Activated CD4-positive, alpha-beta memory T cell treated with anti-CD3 and anti-CD28 coated beads, Interleukin-2, amount 10 ng/mL, durations not matched to agents 7 days and 5 days (primary cell): Measurements from ENCODE around the gene PITPNC1. TPM values are rescaled to one million over a fixed set of nuclear protein-coding genes. Genes with fewer than 3 reads are reported as not detected.
"Not testable (repeated sequence)": the region's sequence is repeated elsewhere in the genome, so short reads cannot be mapped to it uniquely, and the experiment has no call there.

Experiments
- CTCF ChIA-PET: fragments of 350-600 bp; sonication (Branson Sonifier 250); formaldehyde crosslinking; loops from one replicate; lab custom pipeline; 2021; ENCODE audit warnings: antibody characterized with exemption, inconsistent platforms; lab: Charles Lee
- POLR2A ChIA-PET: fragments of 350-600 bp; sonication (Branson Sonifier 250); formaldehyde crosslinking; loops from one replicate; lab custom pipeline; 2021; ENCODE audit warnings: antibody characterized with exemption; lab: Charles Lee
- DNase-seq: peaks from one replicate; pipeline ENCODE4 v3.0.0-alpha.2; 2020
- H3K27ac Mint-ChIP-seq: one replicate; pipeline ENCODE4 v1.8.0; 2021; ENCODE audit warnings: mild to moderate bottlenecking, mixed read lengths
- H3K27me3 Mint-ChIP-seq: one replicate; pipeline ENCODE4 v1.8.0; 2021; ENCODE audit warnings: mixed read lengths
- H3K36me3 Mint-ChIP-seq: one replicate; pipeline ENCODE4 v1.8.0; 2021; ENCODE audit warnings: low read depth, mixed read lengths
- H3K4me1 Mint-ChIP-seq: one replicate; pipeline ENCODE4 v1.8.0; 2021; ENCODE audit warnings: mixed read lengths
- H3K4me3 Mint-ChIP-seq: one replicate; pipeline ENCODE4 v1.8.0; 2021; ENCODE audit warnings: mild to moderate bottlenecking, mixed read lengths
- H3K9me3 Mint-ChIP-seq: one replicate; pipeline ENCODE4 v1.8.0; 2021; ENCODE audit warnings: mixed read lengths
- total RNA-seq, 2 experiments: library from RNA; stranded (reverse); gene quantifications; one replicate each; pipeline ENCODE4 v1.2.3, GENCODE V29; 2021

Gene PITPNC1
- total RNA-seq, 2 experiments from 2014 or later: 29.1 to 31.1 TPM

GRCh38 chr17:67427424-67427823, 50.3 kb downstream of the PITPNC1 start:
- H3K4me3 Mint-ChIP-seq: no peak overlapping the region
- H3K27me3 Mint-ChIP-seq: peaks cover 3% of the 10 kb centered on the region
- POLR2A ChIA-PET: no interaction called here
- H3K36me3 Mint-ChIP-seq: peaks cover 8% of the 10 kb centered on the region
- no peak for DNase-seq
- H3K27ac Mint-ChIP-seq: no peak overlapping the region
- no peaks in the 10 kb centered on the region for H3K9me3 Mint-ChIP-seq
- H3K4me1 Mint-ChIP-seq: peaks cover 33% of the 10 kb centered on the region
- CTCF ChIA-PET: interaction anchor here (1.1 to 1.9 kb wide), 3 partner anchors 14 to 53 kb away, joined by 3 to 4 read pairs (median 4); no protein-coding TSS in a partner anchor

DNA sequence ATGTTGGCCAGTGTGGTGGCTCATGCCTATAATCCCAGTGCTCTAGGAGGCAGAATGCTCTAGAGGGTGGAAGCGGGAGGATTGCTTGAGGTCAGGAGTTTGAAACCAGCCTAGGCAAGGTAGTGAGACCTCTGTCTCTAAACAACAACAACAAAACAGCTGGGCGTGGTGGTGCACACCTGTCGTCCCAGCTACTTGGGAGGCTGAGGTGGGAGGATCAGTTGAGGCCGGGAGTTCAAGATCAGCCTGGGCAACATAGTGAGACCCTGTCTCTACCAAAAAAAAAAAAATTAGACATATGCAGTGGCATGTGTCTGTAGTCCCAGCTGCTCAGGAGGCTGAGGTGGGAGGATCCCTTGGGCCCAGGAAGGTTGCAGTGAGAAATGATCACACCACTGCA, 53.4 kb downstream of the PITPNC1 start:
- peaks cover 48% of the 10 kb centered on the region for H3K4me1 Mint-ChIP-seq
- not testable (repeated sequence) for H3K4me3 Mint-ChIP-seq, H3K9me3 Mint-ChIP-seq, H3K27ac Mint-ChIP-seq, DNase-seq, H3K27me3 Mint-ChIP-seq, H3K36me3 Mint-ChIP-seq
- ChIA-PET CTCF (interaction anchor here (2.7 to 6.5 kb wide), 2 partner anchors 11 to 45 kb away, joined by 12 to 26 read pairs; no protein-coding TSS in a partner anchor), POLR2A (interaction anchor here (1.5 to 7.4 kb wide), 5 partner anchors 9 to 54 kb away, joined by 4 to 61 read pairs (median 23); partner anchors contain the start of gene PITPNC1)

DNA sequence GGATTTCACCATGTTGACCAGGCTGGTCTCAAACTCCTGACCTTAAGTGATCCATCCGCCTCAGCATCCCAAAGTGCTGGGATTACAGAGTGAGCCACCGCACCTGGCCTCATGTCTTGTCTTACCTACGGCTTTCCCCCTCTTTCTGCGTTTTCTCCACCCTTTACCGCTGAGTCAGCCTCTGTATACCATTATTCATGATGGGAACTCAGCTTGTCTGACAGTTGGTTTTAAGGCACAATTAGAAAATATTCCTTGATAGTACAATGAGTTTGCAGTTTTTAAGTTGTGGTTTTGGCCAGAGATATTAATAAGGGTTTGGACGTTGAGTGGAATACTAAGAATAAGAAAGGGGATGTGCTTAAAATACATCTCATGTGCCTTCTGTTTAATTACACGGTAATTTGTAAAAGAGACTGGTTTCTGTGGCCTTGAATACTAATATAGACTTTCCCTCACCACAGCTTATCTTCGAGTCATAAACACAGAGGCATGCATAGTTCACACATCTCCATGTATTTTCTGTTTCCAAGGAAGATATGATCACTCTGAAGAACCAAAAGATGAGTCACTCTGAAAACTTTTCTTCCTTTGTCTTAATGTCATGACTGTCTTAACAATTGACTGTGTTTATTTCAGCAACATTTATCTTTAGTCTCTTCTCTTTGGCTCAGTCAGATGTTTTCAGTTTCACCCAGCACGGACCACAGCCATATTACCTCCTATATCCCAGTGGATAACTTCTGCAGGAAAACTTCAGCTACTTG, 54.4 kb downstream of the PITPNC1 start:
- H3K36me3 Mint-ChIP-seq: peaks cover 3% of the 10 kb centered on the region
- POLR2A ChIA-PET: interaction anchor here (1.3 to 7.4 kb wide), 6 partner anchors 10 to 55 kb away, joined by 4 to 61 read pairs (median 14); partner anchors contain the start of gene PITPNC1
- peaks cover 55% of the 10 kb centered on the region for H3K4me1 Mint-ChIP-seq
- peak overlapping the region; percentile 11 for H3K27ac Mint-ChIP-seq
- no peaks in the 10 kb centered on the region for H3K9me3 Mint-ChIP-seq
- DNase-seq: no peak
- peaks cover 3% of the 10 kb centered on the region for H3K27me3 Mint-ChIP-seq
- no peak overlapping the region for H3K4me3 Mint-ChIP-seq
- CTCF ChIA-PET: interaction anchor here (0.8 to 6.5 kb wide), 4 partner anchors 10 to 56 kb away, joined by 3 to 26 read pairs (median 16); no protein-coding TSS in a partner anchor

- POLR2A ChIA-PET: interaction anchor here (1.1 to 7.4 kb wide), 9 partner anchors 8 to 55 kb away, joined by 3 to 61 read pairs (median 11); no protein-coding TSS in a partner anchor
- Mint-ChIP-seq H3K27me3 (no peaks in the 10 kb centered on the region), H3K4me1 (peaks cover 60% of the 10 kb centered on the region), H3K4me3 (no peak overlapping the region), H3K9me3 (no peaks in the 10 kb centered on the region), H3K27ac (no peak overlapping the region), H3K36me3 (no peaks in the 10 kb centered on the region)
- CTCF ChIA-PET: interaction anchor here (1.3 to 6.5 kb wide), 5 partner anchors 20 to 55 kb away, joined by 4 to 26 read pairs (median 8); no protein-coding TSS in a partner anchor
- no peak for DNase-seq
Observed at GRCh38 chr17:67433248-67433924, 56.3 kb downstream of the PITPNC1 start.

GRCh38 chr17:67434061-67434525, 57.0 kb downstream of the PITPNC1 start:
- H3K4me1 Mint-ChIP-seq: peaks cover 64% of the 10 kb centered on the region
- CTCF ChIA-PET: interaction anchor here (0.6 to 6.5 kb wide), 6 partner anchors 12 to 219 kb away, joined by 3 to 26 read pairs (median 6); no protein-coding TSS in a partner anchor
- H3K27ac Mint-ChIP-seq: peak overlapping the region; percentile 75
- POLR2A ChIA-PET: interaction anchor here (0.9 to 7.4 kb wide), 11 partner anchors 7 to 56 kb away, joined by 3 to 61 read pairs (median 7); no protein-coding TSS in a partner anchor
- H3K36me3 Mint-ChIP-seq: no peaks in the 10 kb centered on the region
- DNase-seq: peak; percentile 49
- no peaks in the 10 kb centered on the region for H3K9me3 Mint-ChIP-seq
- H3K4me3 Mint-ChIP-seq: no peak overlapping the region
- H3K27me3 Mint-ChIP-seq: no peaks in the 10 kb centered on the region

DNA sequence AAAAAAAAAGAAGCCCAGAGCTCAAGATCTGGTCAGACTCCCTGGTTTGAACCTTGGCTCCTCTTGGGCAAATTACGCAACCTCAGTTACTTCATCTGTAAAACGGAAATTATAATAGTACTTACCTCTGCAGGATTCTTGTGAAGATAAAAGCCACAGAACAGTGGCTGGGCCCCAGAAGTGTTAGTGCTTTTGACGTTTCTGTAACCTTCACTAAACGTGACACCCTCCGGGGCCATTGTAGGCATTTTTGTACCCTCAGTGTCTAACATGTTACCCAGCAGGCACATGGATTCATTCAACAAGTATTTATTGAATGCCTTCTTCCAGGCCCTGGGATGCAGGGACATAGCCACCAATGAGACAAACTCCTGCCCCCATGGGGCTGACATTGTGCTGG, 58.0 kb downstream of the PITPNC1 start:
- H3K36me3 Mint-ChIP-seq: no peaks in the 10 kb centered on the region
- H3K27ac Mint-ChIP-seq: peak overlapping the region; percentile 90
- ChIA-PET CTCF (interaction anchor here (0.7 to 6.5 kb wide), 7 partner anchors 13 to 274 kb away, joined by 3 to 26 read pairs (median 4); no protein-coding TSS in a partner anchor), POLR2A (interaction anchor here (0.8 to 7.4 kb wide), 11 partner anchors 9 to 69 kb away, joined by 3 to 61 read pairs (median 5); no protein-coding TSS in a partner anchor)
- H3K4me3 Mint-ChIP-seq: peak overlapping the region; percentile 27
- H3K27me3 Mint-ChIP-seq: no peaks in the 10 kb centered on the region
- DNase-seq: peak; percentile 77
- peaks cover 67% of the 10 kb centered on the region for H3K4me1 Mint-ChIP-seq
- H3K9me3 Mint-ChIP-seq: no peaks in the 10 kb centered on the region

- no peak overlapping the region for H3K4me3 Mint-ChIP-seq
- CTCF ChIA-PET: interaction anchor here (0.6 to 6.5 kb wide), 3 partner anchors 14 to 60 kb away, joined by 3 to 26 read pairs (median 5); no protein-coding TSS in a partner anchor
- H3K36me3 Mint-ChIP-seq: no peaks in the 10 kb centered on the region
- peak overlapping the region; percentile 90 for H3K27ac Mint-ChIP-seq
- H3K27me3 Mint-ChIP-seq: no peaks in the 10 kb centered on the region
- POLR2A ChIA-PET: interaction anchor here (1.2 to 7.4 kb wide), 5 partner anchors 14 to 70 kb away, joined by 4 to 61 read pairs (median 7); no protein-coding TSS in a partner anchor
- DNase-seq: no peak
- no peaks in the 10 kb centered on the region for H3K9me3 Mint-ChIP-seq
- H3K4me1 Mint-ChIP-seq: peaks cover 68% of the 10 kb centered on the region
Observed at GRCh38 chr17:67435786-67436185, 58.7 kb downstream of the PITPNC1 start.

DNA sequence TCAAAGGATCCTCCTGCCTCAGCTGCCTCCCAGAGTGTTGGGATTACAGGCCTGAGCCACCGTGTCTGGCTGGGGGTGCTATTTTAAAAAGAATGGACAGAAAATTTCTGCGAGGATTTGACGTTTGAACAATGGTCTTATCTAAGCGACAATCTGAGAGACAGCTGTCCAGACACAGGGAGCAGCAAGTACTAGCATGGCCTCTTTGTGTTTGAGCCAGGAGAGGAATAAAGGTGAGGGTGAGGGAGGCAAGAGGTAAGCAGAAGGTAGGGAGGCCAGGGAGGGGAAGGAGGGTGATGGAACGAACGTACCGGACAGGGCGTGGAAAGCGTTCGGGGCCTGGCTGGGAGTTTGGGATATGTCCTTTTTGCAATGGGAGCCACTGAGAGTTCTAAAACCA, 59.2 kb downstream of the PITPNC1 start:
- Mint-ChIP-seq H3K4me3 (no peak overlapping the region), H3K27ac (peak overlapping the region; percentile 16), H3K9me3 (no peaks in the 10 kb centered on the region), H3K36me3 (no peaks in the 10 kb centered on the region), H3K4me1 (peaks cover 70% of the 10 kb centered on the region), H3K27me3 (no peaks in the 10 kb centered on the region)
- ChIA-PET CTCF (interaction anchor here (0.6 to 6.5 kb wide), 2 partner anchors 39 to 60 kb away, joined by 5 to 26 read pairs; no protein-coding TSS in a partner anchor), POLR2A (interaction anchor here (1.4 to 7.4 kb wide), 3 partner anchors 14 to 57 kb away, joined by 5 to 61 read pairs (median 7); no protein-coding TSS in a partner anchor)
- DNase-seq: no peak

GRCh38 chr17:67438667-67439066, 61.6 kb downstream of the PITPNC1 start:
- ChIA-PET CTCF (interaction anchor here (0.5 to 1.2 kb wide), 2 partner anchors 52 to 63 kb away, joined by 3 to 5 read pairs; no protein-coding TSS in a partner anchor), POLR2A (interaction anchor here (2.4 to 5.9 kb wide), 2 partner anchors 13 to 61 kb away, joined by 8 to 122 read pairs; partner anchors contain the start of gene PITPNC1)
- Mint-ChIP-seq H3K4me1 (peaks cover 66% of the 10 kb centered on the region), H3K4me3 (no peak overlapping the region), H3K9me3 (no peaks in the 10 kb centered on the region), H3K27ac (peak overlapping the region; percentile 38), H3K36me3 (no peaks in the 10 kb centered on the region), H3K27me3 (no peaks in the 10 kb centered on the region)
- DNase-seq: no peak

GRCh38 chr17:67439269-67439668, 62.2 kb downstream of the PITPNC1 start:
- ChIA-PET POLR2A (interaction anchor here (2.4 to 5.9 kb wide), 2 partner anchors 12 to 61 kb away, joined by 8 to 122 read pairs; partner anchors contain the start of gene PITPNC1), CTCF (interaction anchor here (0.5 to 3.2 kb wide), 4 partner anchors 36 to 63 kb away, joined by 3 to 36 read pairs (median 4); no protein-coding TSS in a partner anchor)
- Mint-ChIP-seq H3K27me3 (no peaks in the 10 kb centered on the region), H3K4me1 (peaks cover 60% of the 10 kb centered on the region), H3K36me3 (no peaks in the 10 kb centered on the region), H3K27ac (no peak overlapping the region), H3K9me3 (no peaks in the 10 kb centered on the region), H3K4me3 (no peak overlapping the region)
- no peak for DNase-seq

GRCh38 chr17:67440277-67441051, 63.4 kb downstream of the PITPNC1 start:
- Mint-ChIP-seq H3K27me3 (no peaks in the 10 kb centered on the region), H3K36me3 (peaks cover 2% of the 10 kb centered on the region), H3K4me3 (peak overlapping the region; percentile 74), H3K27ac (peak overlapping the region; percentile 99), H3K4me1 (peaks cover 50% of the 10 kb centered on the region), H3K9me3 (no peaks in the 10 kb centered on the region)
- ChIA-PET POLR2A (interaction anchor here (0.6 to 5.9 kb wide), 22 partner anchors 9 to 278 kb away, joined by 3 to 122 read pairs (median 6); partner anchors contain the start of genes PITPNC1 and PSMD12), CTCF (interaction anchor here (0.8 to 3.2 kb wide), 15 partner anchors 9 to 277 kb away, joined by 3 to 36 read pairs (median 9); no protein-coding TSS in a partner anchor)
- no peak for DNase-seq
